ENCODE data around the gene SH2B2.

DNA sequence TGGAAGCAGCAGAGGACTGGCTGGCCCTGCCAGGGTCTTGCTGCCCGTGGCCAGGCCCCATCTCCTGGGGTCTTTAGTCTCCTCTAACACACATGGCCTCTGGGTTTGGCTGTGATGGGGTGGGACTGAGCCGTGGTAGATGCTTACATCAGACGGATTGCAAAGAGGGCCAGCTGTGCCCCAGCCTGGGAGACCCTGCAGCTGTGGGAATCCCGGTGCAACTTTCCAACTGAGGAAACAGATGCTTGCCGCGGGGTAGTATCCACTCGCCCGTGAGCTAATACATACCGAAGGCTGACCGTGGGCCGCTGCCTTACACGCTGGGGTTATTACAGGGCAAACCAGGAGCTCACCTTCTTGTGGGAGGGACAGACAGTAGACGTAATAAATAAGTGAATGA is 24.1 kb upstream of the SH2B2 start:
- TF ChIP-seq, protein P1, sequence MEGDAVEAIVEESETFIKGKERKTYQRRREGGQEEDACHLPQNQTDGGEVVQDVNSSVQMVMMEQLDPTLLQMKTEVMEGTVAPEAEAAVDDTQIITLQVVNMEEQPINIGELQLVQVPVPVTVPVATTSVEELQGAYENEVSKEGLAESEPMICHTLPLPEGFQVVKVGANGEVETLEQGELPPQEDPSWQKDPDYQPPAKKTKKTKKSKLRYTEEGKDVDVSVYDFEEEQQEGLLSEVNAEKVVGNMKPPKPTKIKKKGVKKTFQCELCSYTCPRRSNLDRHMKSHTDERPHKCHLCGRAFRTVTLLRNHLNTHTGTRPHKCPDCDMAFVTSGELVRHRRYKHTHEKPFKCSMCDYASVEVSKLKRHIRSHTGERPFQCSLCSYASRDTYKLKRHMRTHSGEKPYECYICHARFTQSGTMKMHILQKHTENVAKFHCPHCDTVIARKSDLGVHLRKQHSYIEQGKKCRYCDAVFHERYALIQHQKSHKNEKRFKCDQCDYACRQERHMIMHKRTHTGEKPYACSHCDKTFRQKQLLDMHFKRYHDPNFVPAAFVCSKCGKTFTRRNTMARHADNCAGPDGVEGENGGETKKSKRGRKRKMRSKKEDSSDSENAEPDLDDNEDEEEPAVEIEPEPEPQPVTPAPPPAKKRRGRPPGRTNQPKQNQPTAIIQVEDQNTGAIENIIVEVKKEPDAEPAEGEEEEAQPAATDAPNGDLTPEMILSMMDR (IDR thresholded peaks at IDR 0.05 in 8 of 11, conservative IDR thresholded peaks at IDR 0.05 in 3 of 11) = no peak
- TF ChIP-seq POLR2AphosphoS5 (IDR thresholded peaks at IDR 0.05) (no peak), POLR2A (IDR thresholded peaks at IDR 0.05) (no peak)
